Hepatocyte (in vitro differentiated cells): Measurements from ENCODE around the gene SOX18. TPM values are rescaled to one million over a fixed set of nuclear protein-coding genes. Genes with fewer than 3 reads are reported as not detected.

Experiments
- DNase-seq: peaks from one replicate; pipeline ENCODE4 v3.0.0-alpha.2; 2016; ENCODE audit warnings: low spot score
- H2AFZ ChIP-seq: fragments of 200-600 bp; sonication (generic); 2 replicates; pipeline ENCODE4 v1.6.0; 2016; ENCODE audit warnings: antibody characterized with exemption, mild to moderate bottlenecking
- H3K27ac ChIP-seq: fragments of 200-600 bp; sonication (generic); 2 replicates; pipeline ENCODE4 v1.5.1; 2016; ENCODE audit warnings: mild to moderate bottlenecking
- H3K27me3 ChIP-seq: fragments of 200-600 bp; sonication (generic); 2 replicates; pipeline ENCODE4 v1.6.1; 2016
- H3K36me3 ChIP-seq: fragments of 200-600 bp; sonication (generic); replicated peaks from 2 replicates; pipeline ENCODE4 v1.5.1; 2016; ENCODE audit warnings: low read depth; ENCODE audit not compliant: insufficient read depth
- H3K4me1 ChIP-seq: fragments of 200-600 bp; sonication (generic); 2 replicates; pipeline ENCODE4 v1.5.1; 2016; ENCODE audit warnings: mild to moderate bottlenecking, moderate library complexity; ENCODE audit not compliant: insufficient read depth
- H3K4me2 ChIP-seq: fragments of 200-600 bp; sonication (generic); 2 replicates; pipeline ENCODE4 v1.6.0; 2016
- H3K4me3 ChIP-seq: fragments of 200-600 bp; sonication (generic); 2 replicates; pipeline ENCODE4 v1.5.1; 2016; ENCODE audit warnings: mild to moderate bottlenecking
- H3K79me2 ChIP-seq: fragments of 200-600 bp; sonication (generic); 2 replicates; pipeline ENCODE4 v1.6.0; 2017; ENCODE audit warnings: mild to moderate bottlenecking
- H3K9me2 ChIP-seq: fragments of 200-600 bp; sonication (generic); replicated peaks from 2 replicates; pipeline ENCODE4 v1.6.0; 2017; ENCODE audit warnings: mild to moderate bottlenecking; ENCODE audit not compliant: insufficient read depth
- H3K9me3 ChIP-seq: fragments of 200-600 bp; sonication (generic); 2 replicates; pipeline ENCODE4 v1.5.1; 2016; ENCODE audit warnings: low read depth, mild to moderate bottlenecking
- H4K20me1 ChIP-seq: fragments of 200-600 bp; sonication (generic); 2 replicates; pipeline ENCODE4 v1.6.0; 2016; ENCODE audit warnings: mild to moderate bottlenecking; ENCODE audit not compliant: insufficient read depth, poor library complexity, severe bottlenecking
- EZH2 ChIP-seq: fragments of 200-600 bp; sonication (generic); IDR thresholded peaks from 2 replicates; pipeline ENCODE4 v1.6.1; 2016; ENCODE audit warnings: antibody characterized with exemption, mild to moderate bottlenecking, borderline replicate concordance
- EZH2phosphoT487 ChIP-seq: fragments of 200-600 bp; sonication (generic); IDR thresholded peaks from one replicate; pipeline ENCODE4 v1.6.1; 2018; ENCODE audit warnings: antibody characterized with exemption, mild to moderate bottlenecking, low read depth, moderate library complexity; ENCODE audit not compliant: unreplicated experiment, severe bottlenecking
- WGBS: methylation state at CpG from one replicate; pipeline ENCODE4 v1.1.6; 2016; ENCODE audit warnings: low lambda C conversion rate; ENCODE audit errors: missing lambda C conversion rate; 5-methylcytosine and 5-hydroxymethylcytosine counted together
- polyA plus RNA-seq: library from polyadenylated mRNA; unstranded; fragments of >200 nt; fragmentation: Nextera tagmentation; extraction: Ambion mirVana; gene quantifications from 2 replicates; pipeline ENCODE4 v1.2.1, GENCODE V29; 2016
- total RNA-seq: library from RNA; depleted of rRNA; stranded (reverse); fragments of >200 nt; gene quantifications from 2 replicates; pipeline ENCODE4 v1.2.3, GENCODE V29; 2014
- TF ChIP-seq, protein P1 (sequence below): fragments of 200-600 bp; sonication (generic); IDR thresholded peaks from 2 replicates; pipeline ENCODE4 v1.5.1; 2016; ENCODE audit warnings: antibody characterized with exemption, mild to moderate bottlenecking; ENCODE audit not compliant: poor library complexity

Gene SOX18
- total and polyA plus RNA-seq, 2 experiments from 2014 or later = 2.0 TPM; not detected in 1

- peaks cover 12% of the 10 kb centered on the region for H3K79me2 ChIP-seq
- peak overlapping the region; percentile 34 for H3K27ac ChIP-seq
- WGBS = 66% methylated on average over 12 of the region's 12 CpGs
- H3K9me2 ChIP-seq = no peaks in the 10 kb centered on the region
- no peak for DNase-seq
- peaks cover 13% of the 10 kb centered on the region for H3K4me1 ChIP-seq
- H3K4me2 ChIP-seq = peak overlapping the region; percentile 95
- no peaks in the 10 kb centered on the region for H3K9me3 ChIP-seq
- peak overlapping the region; percentile 98 for H3K4me3 ChIP-seq
- H3K27me3 ChIP-seq = no peaks in the 10 kb centered on the region
- H2AFZ ChIP-seq = no peak overlapping the region
- TF ChIP-seq, protein P1, sequence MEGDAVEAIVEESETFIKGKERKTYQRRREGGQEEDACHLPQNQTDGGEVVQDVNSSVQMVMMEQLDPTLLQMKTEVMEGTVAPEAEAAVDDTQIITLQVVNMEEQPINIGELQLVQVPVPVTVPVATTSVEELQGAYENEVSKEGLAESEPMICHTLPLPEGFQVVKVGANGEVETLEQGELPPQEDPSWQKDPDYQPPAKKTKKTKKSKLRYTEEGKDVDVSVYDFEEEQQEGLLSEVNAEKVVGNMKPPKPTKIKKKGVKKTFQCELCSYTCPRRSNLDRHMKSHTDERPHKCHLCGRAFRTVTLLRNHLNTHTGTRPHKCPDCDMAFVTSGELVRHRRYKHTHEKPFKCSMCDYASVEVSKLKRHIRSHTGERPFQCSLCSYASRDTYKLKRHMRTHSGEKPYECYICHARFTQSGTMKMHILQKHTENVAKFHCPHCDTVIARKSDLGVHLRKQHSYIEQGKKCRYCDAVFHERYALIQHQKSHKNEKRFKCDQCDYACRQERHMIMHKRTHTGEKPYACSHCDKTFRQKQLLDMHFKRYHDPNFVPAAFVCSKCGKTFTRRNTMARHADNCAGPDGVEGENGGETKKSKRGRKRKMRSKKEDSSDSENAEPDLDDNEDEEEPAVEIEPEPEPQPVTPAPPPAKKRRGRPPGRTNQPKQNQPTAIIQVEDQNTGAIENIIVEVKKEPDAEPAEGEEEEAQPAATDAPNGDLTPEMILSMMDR = no peak
- TF ChIP-seq EZH2phosphoT487 (no peak), EZH2 (no peak)
- H3K36me3 ChIP-seq = no peaks in the 10 kb centered on the region
- no peaks in the 10 kb centered on the region for H4K20me1 ChIP-seq
Observed at GRCh38 chr20:64064145-64064698, 14.8 kb upstream of the SOX18 start.

DNA sequence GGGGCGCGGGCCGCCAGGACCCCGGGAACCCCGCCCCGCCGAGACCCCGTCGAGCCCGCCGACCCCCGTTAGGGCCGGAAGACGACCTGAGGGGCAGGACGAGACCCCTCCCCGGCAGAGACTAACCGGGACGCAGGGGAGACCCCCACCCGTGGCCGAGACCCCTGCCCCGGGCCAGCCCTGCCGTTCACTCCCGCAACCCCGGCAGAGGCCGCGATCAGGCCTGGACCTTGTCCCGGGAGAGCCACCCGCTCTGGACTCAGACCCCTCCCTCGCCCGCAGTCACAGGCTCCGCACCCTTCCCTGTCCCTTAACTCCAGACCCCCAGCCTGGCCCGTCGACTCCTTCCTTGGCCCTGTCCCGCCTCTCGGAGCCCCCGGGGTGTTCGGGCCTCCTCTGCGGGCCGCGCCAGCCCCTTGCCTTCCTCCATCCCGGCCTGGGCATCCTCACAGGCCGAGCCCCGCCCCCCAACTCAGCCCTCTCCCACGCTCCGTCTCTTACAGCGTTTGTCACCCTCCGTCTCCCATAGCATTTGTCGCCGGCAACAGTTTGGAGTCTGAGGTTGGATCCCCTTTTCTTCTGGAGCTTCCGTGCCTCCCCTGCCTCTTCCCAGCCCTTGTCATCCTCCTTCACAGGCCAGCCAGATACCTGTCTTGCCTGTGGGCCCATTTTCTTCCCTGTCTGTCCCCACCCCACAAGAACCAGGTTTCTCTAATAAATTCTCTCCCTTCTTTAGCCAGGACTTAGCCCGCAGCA, 14.1 kb upstream of the SOX18 start:
- no peaks in the 10 kb centered on the region for H3K9me3 ChIP-seq
- peaks cover 12% of the 10 kb centered on the region for H3K79me2 ChIP-seq
- no peaks in the 10 kb centered on the region for H3K9me2 ChIP-seq
- peak; percentile 67 for DNase-seq
- no peak for TF ChIP-seq EZH2phosphoT487
- H2AFZ ChIP-seq = peak overlapping the region; percentile 63
- H4K20me1 ChIP-seq = no peaks in the 10 kb centered on the region
- peak overlapping the region; percentile 95 for H3K4me2 ChIP-seq
- H3K4me1 ChIP-seq = peaks cover 13% of the 10 kb centered on the region
- no peaks in the 10 kb centered on the region for H3K27me3 ChIP-seq
- peak overlapping the region; percentile 98 for H3K4me3 ChIP-seq
- WGBS = 13% methylated on average over 19 of the region's 51 CpGs
- H3K27ac ChIP-seq = peak overlapping the region; percentile 34
- no peaks in the 10 kb centered on the region for H3K36me3 ChIP-seq

- H3K79me2 ChIP-seq = peaks cover 12% of the 10 kb centered on the region
- DNase-seq = peak; percentile 99
- peak within 1 kb of the TSS; percentile 95 for H3K4me2 ChIP-seq
- WGBS = 9% methylated on average over 64 of the region's 85 CpGs
- H4K20me1 ChIP-seq = no peaks in the 10 kb centered on the region
- no peaks in the 10 kb centered on the region for H3K36me3 ChIP-seq
- H3K4me1 ChIP-seq = peaks cover 13% of the 10 kb centered on the region
- no peaks in the 10 kb centered on the region for H3K9me2 ChIP-seq
- peak within 1 kb of the TSS; percentile 74 for H2AFZ ChIP-seq
- H3K9me3 ChIP-seq = no peaks in the 10 kb centered on the region
- no peaks in the 10 kb centered on the region for H3K27me3 ChIP-seq
- H3K27ac ChIP-seq = peak within 1 kb of the TSS; percentile 93
- peak within 1 kb of the TSS; percentile 98 for H3K4me3 ChIP-seq
- TF ChIP-seq, protein P1 = no peak
- TF ChIP-seq EZH2phosphoT487 (no peak), EZH2 (no peak)
Observed at GRCh38 chr20:64062596-64063388, 13.4 kb upstream of the SOX18 start, which contains the start of gene TCEA2. TSS of gene TCEA2 (plus strand) at chr20:64063198. CDS start at chr20:64063313, 115 bp downstream.
